Stimulated activated CD8-positive, alpha-beta memory T cell treated with anti-CD3 and anti-CD28 coated beads, Interleukin-4, amount 100 ng/mL, for 4 hours (primary cell): ENCODE measurements around the gene MRPS26.
A peak's percentile ranks its signal among the peaks of the same experiment; 100 is the strongest.
"Not testable (repeated sequence)": the region's sequence is repeated elsewhere in the genome, so short reads cannot be mapped to it uniquely, and the experiment has no call there.

Source experiments
- DNase-seq, 2 donors: peaks; one replicate each; pipeline ENCODE4 v3.0.0-alpha.2; 2020; ENCODE audit warnings: low read depth in 2 of 2, low spot score in 1 of 2

MRPS26 gene

GRCh38 chr20:3041854-3042409 lies 3.9 kb upstream of the MRPS26 start:
- DNase-seq = no peak

GRCh38 chr20:3042625-3043024 lies 3.2 kb upstream of the MRPS26 start:
- DNase-seq = no peak

DNA sequence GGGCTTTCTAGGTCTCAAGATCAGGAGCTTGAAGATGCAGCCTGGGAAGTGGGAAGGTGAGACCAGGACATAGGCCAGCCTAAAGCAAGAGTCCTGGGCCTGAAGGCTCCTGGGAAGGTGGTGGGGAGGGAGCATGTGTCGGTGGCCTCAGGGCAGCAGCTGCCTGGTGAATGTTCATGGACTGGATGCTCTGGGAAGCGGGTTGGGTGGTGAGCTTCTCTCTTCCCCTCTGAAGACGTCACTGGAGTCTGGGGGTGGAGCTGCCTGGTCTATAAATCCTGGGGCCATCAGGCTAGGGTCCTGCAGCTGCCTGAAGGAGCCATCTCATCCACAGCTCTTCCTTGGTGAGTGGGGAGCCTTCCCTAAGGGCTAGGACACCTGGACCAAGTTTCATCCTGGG lies 2.5 kb upstream of the MRPS26 start, which contains the start of gene GNRH2:
Gene GNRH2, plus strand, starts transcription at position 301 of the 400 bp plus-strand sequence. CDS start 793 bp downstream, outside the sequence.
- no peak for DNase-seq

GRCh38 chr20:3044336-3044965 lies 1.4 kb upstream of the MRPS26 start:
- no peak for DNase-seq

GRCh38 chr20:3045042-3045815 lies 623 bp upstream of the MRPS26 start:
- peak in 1 of 2 donors; percentile 15 for DNase-seq

DNA sequence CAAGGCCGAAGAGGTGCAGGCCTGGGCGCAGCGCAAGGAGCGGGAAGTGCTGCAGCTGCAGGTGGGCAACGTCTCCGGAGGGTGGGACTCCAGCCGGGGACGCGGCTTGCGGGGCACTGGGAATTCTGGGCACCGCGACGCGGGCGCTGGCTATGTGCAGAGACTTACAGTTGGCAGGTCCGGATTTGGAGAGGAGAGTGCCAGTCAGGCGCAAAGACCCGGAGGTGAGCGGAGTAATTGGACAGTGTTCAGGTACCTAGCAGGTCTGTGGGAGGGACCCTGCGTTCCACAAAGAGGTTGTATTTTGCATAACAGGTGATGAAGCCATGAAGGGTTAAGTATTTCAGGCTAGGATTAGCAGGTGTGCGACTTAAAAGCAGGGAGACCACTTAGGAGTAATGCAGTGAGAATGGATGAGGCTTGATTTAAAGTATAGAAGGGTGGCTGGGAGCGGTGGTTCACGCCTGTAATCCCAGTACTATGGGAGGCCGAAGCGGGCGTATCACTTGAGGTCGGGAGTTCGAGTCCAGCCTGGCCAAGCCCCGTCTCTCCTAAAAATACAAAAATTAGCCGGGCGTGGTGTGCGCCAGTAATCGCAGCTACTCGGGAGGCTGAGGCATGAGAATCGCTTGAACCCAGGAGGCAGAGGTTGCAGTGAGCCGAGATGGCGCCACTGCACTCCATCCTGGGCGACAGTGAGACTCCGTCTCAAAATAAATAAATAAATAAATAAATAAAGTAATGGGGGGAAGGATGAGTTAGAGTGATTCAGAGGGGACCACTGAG lies 1.0 kb downstream of the MRPS26 start:
- DNase-seq = no peak

- no peak for DNase-seq
These were observed 1.9 kb downstream of the MRPS26 start for GRCh38 chr20:3047486-3048419.

DNA sequence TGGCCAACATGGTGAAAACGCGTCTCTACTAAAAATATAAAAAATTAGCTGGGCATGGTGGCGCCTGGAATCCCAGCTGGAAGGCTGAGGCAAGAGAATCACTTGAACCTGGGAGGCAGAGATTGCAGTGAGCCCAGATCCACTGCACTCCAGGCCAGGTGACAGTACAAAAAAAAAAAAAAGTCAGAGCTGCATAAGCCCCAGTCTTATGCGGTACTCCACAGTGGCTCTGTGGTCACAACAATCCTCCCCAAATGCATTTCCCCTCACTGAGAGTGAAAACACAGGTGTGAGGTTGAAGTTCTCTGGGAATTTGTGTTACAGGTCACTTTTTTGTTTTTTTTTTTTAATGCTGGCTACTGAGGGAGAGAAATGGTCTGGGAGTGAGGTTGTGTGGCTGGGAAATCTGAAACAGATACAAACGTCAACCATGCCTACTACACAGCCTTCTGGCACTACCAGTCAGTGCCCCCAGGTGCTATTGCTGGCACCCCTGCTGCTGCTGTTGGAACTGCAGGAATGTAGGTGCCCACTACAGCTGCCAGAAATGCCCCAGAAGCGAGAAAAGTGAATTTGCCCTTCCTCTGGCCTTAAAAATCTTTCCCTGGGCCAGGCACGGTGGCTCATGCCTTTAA lies 5.7 kb downstream of the MRPS26 start:
- no peak for DNase-seq

- DNase-seq = no peak
These were observed 13.6 kb downstream of the MRPS26 start for GRCh38 chr20:3059489-3059888.

GRCh38 chr20:3064119-3064518 lies 18.3 kb downstream of the MRPS26 start:
- DNase-seq = not testable (repeated sequence)

GRCh38 chr20:3067139-3068014 lies 21.5 kb downstream of the MRPS26 start:
- no peak for DNase-seq

DNA sequence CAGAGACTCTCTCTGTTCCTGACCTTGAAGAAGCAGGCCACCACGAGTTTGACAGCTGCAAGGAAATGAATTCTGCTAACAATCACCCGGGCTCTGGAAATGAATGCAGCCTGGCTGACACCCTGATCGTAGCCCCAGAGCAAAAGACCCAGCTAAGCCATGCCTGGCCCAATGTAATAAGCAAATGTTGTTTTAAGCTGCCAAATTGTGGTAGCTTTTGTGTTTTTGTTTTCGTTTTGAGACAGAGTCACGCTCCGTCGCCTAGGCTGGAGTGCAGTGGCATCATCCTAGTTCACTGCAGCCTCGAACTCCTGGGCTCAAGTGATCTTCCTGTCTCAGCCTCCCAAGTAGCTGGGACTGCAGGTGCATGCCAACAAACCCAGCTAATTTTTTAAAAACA lies 22.2 kb downstream of the MRPS26 start:
- no peak for DNase-seq

DNA sequence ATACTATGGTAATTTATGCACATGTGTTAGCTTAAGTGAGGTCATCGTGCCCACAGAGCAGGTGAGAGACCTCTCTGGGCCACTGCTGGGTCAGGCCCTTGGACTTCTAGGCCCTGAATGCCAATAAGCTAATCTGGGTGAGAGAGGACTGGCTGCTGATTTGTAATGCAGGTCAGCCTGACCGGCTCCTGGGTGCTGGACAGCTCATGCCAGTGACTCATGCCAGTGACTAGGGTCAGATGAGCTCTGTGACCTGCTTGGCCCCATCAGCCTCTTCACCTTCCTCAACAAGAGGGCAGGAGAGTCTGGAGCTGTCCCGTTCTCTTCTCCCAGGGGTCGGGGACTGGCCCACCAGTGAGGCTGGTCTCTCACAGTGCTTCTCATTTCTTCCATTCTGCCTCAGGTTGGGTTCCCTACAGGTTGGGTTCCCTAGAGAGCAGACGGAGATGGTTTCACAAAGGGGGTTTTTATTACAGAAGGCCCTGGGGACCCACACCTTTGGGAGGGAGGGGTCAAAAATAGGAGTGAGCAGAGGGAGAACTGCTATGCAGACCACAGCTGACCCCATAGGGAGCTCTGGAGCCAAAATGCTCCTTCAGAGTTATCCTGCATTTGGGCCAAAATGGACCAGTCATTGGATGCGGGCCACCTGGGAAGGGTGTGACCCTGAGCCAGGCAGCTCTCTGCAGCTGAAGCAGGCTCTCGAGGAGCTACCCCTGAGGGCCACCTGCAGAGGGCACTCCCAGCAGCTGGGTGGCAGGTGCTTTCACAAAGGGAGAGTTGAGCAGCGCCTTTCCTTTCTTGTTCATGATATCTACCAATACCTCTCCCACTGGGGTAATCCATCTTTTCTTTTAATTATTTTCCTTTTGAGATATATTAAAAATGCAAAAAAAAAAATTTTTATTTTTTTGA lies 23.4 kb downstream of the MRPS26 start:
- no peak for DNase-seq

GRCh38 chr20:3070725-3071124 lies 24.9 kb downstream of the MRPS26 start:
- no peak for DNase-seq

GRCh38 chr20:3071266-3071609 lies 25.4 kb downstream of the MRPS26 start:
- no peak for DNase-seq

GRCh38 chr20:3071610-3072529 lies 26.0 kb downstream of the MRPS26 start, which contains the start of gene OXT:
TSS of gene OXT (plus strand) at chr20:3071620. CDS start at chr20:3071656, 36 bp downstream.
- peak; percentile 40 to 53 for DNase-seq
